Mesodermal cell (in vitro differentiated cells): Measurements from ENCODE around the gene ATAD5. TPM values are rescaled to one million over a fixed set of nuclear protein-coding genes. Genes with fewer than 3 reads are reported as not detected.

Experiments
- H3K27ac ChIP-seq: 2 replicates; pipeline ENCODE4 v1.7.0; 2013; ENCODE audit warnings: mild to moderate bottlenecking, low read depth, low read length, moderate library complexity; ENCODE audit not compliant: severe bottlenecking
- H3K36me3 ChIP-seq: 2 replicates; pipeline ENCODE4 v1.7.1; 2013; ENCODE audit warnings: mild to moderate bottlenecking, low read length, moderate library complexity; ENCODE audit not compliant: control insufficient read depth, insufficient read depth
- H3K4me1 ChIP-seq: one replicate; pipeline ENCODE4 v1.7.1; 2013; ENCODE audit warnings: mild to moderate bottlenecking, low read length; ENCODE audit not compliant: insufficient read depth, control insufficient read depth, poor library complexity, severe bottlenecking
- H3K4me3 ChIP-seq: 2 replicates; pipeline ENCODE4 v1.7.0; 2013; ENCODE audit warnings: low read length, control low read depth, mild to moderate bottlenecking; ENCODE audit not compliant: insufficient read depth, poor library complexity, severe bottlenecking; ENCODE audit errors: extremely low read depth
- H3K9me3 ChIP-seq: 2 replicates; pipeline ENCODE4 v1.7.1; 2013; ENCODE audit warnings: mild to moderate bottlenecking, low read length, moderate library complexity; ENCODE audit not compliant: control insufficient read depth
- WGBS, 2 experiments: methylation state at CpG; one replicate each; pipeline ENCODE4 v1.1.5; 2013; ENCODE audit warnings: missing lambda C conversion rate in 2 of 2; ENCODE audit not compliant: insufficient coverage in 2 of 2; 5-methylcytosine and 5-hydroxymethylcytosine counted together
- polyA plus RNA-seq, 2 experiments: library from polyadenylated mRNA; stranded (reverse); fragments of 50-300 nt; gene quantifications; one replicate each; pipeline ENCODE4 v1.2.3, GENCODE V29; 2013

The ATAD5 gene
- polyA plus RNA-seq (2013, experiment 1 of 2): 8.8 TPM
- polyA plus RNA-seq (2013, experiment 2 of 2): 10.6 TPM

DNA sequence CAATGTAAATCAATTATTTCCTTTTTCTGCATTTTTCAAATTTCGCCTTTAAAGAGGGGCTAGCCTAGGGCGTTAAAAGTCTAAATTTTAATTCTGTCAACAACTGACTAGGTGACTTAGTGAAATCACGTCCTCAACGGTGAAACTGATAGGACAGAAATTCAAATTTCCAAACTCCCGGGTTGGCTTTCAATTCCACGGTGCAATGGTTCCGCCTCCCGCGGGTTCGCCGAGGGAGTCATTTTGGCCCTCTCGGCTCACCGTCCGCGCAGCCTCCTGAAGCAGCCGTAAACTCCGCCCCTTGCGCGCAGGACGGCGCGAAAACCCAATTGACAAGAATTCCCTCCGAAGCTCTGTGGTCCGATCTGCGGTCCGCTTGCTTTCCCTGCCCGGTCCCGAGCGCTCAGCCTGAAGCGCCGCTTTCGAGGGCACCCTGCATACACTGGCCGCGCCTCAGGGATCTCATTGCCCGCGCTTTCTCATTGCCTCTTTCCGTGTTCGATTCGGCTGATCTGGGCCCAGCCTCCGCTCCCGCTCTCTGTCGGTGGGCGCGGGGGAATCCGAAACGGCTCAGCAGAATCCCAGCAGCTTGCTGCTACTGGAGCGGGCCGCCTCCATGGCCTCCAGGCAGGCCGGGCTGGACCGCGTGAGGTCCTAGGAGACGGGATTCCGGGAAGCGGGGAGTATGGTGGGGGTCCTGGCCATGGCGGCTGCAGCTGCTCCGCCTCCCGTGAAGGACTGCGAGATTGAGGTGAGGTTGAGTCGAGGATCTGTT lies at the start of gene ATAD5:
TSS of gene ATAD5 (plus strand) at position 304 of the 775 bp plus-strand sequence. CDS start at position 686, 382 bp downstream.
- Histone ChIP-seq H3K36me3 (peaks cover 20% of the 10 kb centered on the region), H3K9me3 (no peaks in the 10 kb centered on the region), H3K4me3 (peak within 1 kb of the TSS; percentile 83), H3K4me1 (peaks cover 6% of the 10 kb centered on the region), H3K27ac (peak within 1 kb of the TSS; percentile 76)
- 0 to 1% methylated on average over 55 to 56 of the region's 59 CpGs for WGBS, 2 experiments

GRCh38 chr17:30782206-30782605 lies 49.6 kb upstream of the ATAD5 start:
- WGBS, 2 experiments: 100% methylated on average over 2 of the region's 2 CpGs; no CpG with 5 or more reads in 1 of the 2 experiments

GRCh38 chr17:30788918-30789317 lies 42.8 kb upstream of the ATAD5 start:
- peaks cover 90% of the 10 kb centered on the region for H3K36me3 ChIP-seq
- H3K9me3 ChIP-seq: no peaks in the 10 kb centered on the region
- WGBS, 2 experiments: 100% methylated on average over 1 of the region's 2 CpGs
- H3K27ac ChIP-seq: no peak overlapping the region
- no peaks in the 10 kb centered on the region for H3K4me1 ChIP-seq
- H3K4me3 ChIP-seq: no peak overlapping the region

More at GRCh38 chr17:30782206-30782605, 49.6 kb upstream of the ATAD5 start:
- Histone ChIP-seq H3K4me3 (no peak overlapping the region), H3K27ac (no peak overlapping the region), H3K36me3 (peaks cover 70% of the 10 kb centered on the region), H3K4me1 (no peaks in the 10 kb centered on the region), H3K9me3 (no peaks in the 10 kb centered on the region)

GRCh38 chr17:30790279-30790678 lies 41.5 kb upstream of the ATAD5 start:
- Histone ChIP-seq H3K36me3 (peaks cover 89% of the 10 kb centered on the region), H3K4me1 (no peaks in the 10 kb centered on the region), H3K27ac (no peak overlapping the region), H3K4me3 (no peak overlapping the region), H3K9me3 (no peaks in the 10 kb centered on the region)
- no CpG with 5 or more reads among the region's 2 CpGs for WGBS, 2 experiments

DNA sequence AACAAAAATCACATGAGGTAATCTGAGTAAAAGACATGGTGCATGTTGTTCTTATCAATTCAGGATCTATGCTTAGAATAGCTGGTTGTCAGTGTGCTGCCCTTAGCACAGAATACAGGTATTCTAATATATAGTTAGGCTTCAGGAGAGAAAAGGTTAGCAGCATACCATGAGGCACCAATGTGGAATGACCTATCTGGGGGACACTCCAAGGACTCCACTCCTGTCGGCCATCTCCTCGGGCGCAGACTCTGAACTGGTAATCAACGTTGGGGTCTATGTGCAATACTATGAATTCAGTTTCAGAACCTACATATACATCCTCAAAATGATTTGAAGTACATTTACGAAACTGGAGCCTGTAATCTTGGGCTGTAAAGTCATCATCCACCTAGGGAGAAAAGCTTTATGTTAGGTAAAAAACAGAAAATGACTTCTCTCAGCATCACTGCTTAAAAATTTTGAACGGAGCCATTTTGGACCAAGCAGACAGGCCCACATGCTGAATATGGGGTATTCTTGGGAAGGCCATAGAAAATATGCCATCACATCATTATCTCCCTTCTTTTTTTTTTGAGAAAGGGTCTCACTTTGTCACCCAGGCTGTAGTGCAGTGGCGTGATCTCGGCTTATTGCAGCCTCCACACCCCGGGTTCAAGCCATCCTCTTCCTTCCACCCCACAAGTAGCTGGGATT lies 38.3 kb upstream of the ATAD5 start:
- Histone ChIP-seq H3K4me1 (no peaks in the 10 kb centered on the region), H3K9me3 (no peaks in the 10 kb centered on the region), H3K36me3 (peaks cover 92% of the 10 kb centered on the region), H3K4me3 (no peak overlapping the region), H3K27ac (peak overlapping the region; percentile 41)
- WGBS, 2 experiments: 83 to 93% methylated on average over 2 to 3 of the region's 9 CpGs

GRCh38 chr17:30794372-30794771 lies 37.4 kb upstream of the ATAD5 start:
- no peak overlapping the region for H3K27ac ChIP-seq
- H3K36me3 ChIP-seq: peaks cover 90% of the 10 kb centered on the region
- 95 to 100% methylated on average over 3 of the region's 5 CpGs for WGBS, 2 experiments
- no peaks in the 10 kb centered on the region for H3K9me3 ChIP-seq
- no peaks in the 10 kb centered on the region for H3K4me1 ChIP-seq
- H3K4me3 ChIP-seq: no peak overlapping the region

DNA sequence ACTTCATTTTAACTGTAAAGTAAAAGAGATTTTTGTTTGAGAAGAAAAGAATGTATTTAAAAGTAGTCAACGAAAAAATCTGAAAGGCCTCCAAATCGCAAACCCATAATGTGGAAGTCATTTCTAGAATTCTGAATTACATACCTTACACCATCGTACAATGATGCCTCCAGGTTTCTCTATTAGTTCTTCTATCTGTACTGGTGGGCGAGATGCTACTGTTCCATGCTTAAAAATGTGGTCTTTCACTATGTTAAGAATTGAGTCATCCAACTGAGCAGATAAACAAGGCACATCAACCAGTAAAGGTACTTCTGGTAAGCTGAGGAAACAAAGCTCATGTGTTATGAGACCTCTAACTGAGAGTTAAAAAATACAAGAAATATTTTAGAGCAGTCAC lies 35.8 kb upstream of the ATAD5 start:
- no peaks in the 10 kb centered on the region for H3K4me1 ChIP-seq
- no peak overlapping the region for H3K4me3 ChIP-seq
- 100% methylated on average over 1 of the region's 4 CpGs; no CpG with 5 or more reads in 1 of the 2 experiments for WGBS, 2 experiments
- no peaks in the 10 kb centered on the region for H3K9me3 ChIP-seq
- no peak overlapping the region for H3K27ac ChIP-seq
- H3K36me3 ChIP-seq: peaks cover 89% of the 10 kb centered on the region

GRCh38 chr17:30801671-30802070 lies 30.1 kb upstream of the ATAD5 start:
- Histone ChIP-seq H3K36me3 (peaks cover 80% of the 10 kb centered on the region), H3K9me3 (no peaks in the 10 kb centered on the region), H3K4me3 (no peak overlapping the region), H3K4me1 (no peaks in the 10 kb centered on the region), H3K27ac (no peak overlapping the region)
- 100% methylated on average over 1 of the region's 1 CpG for WGBS, 2 experiments

DNA sequence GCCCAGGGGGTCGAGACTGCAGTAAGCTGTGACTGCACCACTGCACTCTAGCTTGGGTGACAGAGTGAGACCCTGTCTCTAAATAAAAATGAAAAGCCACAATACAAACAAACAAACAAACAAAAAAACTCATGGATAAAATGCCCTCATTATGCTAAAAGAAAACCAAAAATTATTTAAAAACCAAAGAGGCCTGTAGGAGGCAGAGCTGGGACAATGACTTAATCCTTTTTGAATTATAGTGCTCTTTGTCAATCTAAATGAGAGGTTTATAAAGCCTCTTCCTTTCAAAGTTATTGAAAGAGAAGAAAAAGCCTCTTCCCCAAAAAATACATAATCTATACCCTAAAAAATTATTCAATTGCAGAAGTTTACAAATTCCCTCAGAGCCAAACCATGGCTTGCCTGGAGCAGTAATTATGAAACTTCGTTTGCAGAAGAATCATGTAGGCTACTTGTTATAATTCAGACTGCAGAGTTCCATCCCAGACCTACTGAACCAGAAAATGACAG lies 25.8 kb upstream of the ATAD5 start:
- Histone ChIP-seq H3K4me3 (no peak overlapping the region), H3K27ac (no peak overlapping the region), H3K9me3 (no peaks in the 10 kb centered on the region), H3K36me3 (peaks cover 54% of the 10 kb centered on the region), H3K4me1 (peaks cover 9% of the 10 kb centered on the region)
- WGBS, 2 experiments: 83 to 88% methylated on average over 2 of the region's 2 CpGs

GRCh38 chr17:30807896-30808295 lies 23.9 kb upstream of the ATAD5 start:
- 100% methylated on average over 1 of the region's 1 CpG; no CpG with 5 or more reads in 1 of the 2 experiments for WGBS, 2 experiments
- Histone ChIP-seq H3K4me3 (no peak overlapping the region), H3K36me3 (peaks cover 35% of the 10 kb centered on the region), H3K4me1 (peaks cover 9% of the 10 kb centered on the region), H3K9me3 (no peaks in the 10 kb centered on the region), H3K27ac (no peak overlapping the region)
